Measurements from ENCODE around the gene CDK16.

Gene CDK16

GRCh38 chrX:47176101-47176740 lies 42.3 kb upstream of the CDK16 start:
- H3K36me3 ChIP-seq (ENCODE audit: control insufficient read depth, insufficient read depth, low read length) = peaks cover 98% of the 10 kb centered on the region
- no peak overlapping the region for H3K4me3 ChIP-seq (ENCODE audit: low read depth, low read length)
- no peaks in the 10 kb centered on the region; the same call in 1 of the 2 replicates for H3K27me3 ChIP-seq (ENCODE audit: control insufficient read depth, insufficient read depth, low read length)
- H3K27ac ChIP-seq (ENCODE audit: low read depth, low read length) = no peak overlapping the region
- no peaks in the 10 kb centered on the region for H3K4me1 ChIP-seq (ENCODE audit: control insufficient read depth, insufficient read depth, low read length)
- no peaks in the 10 kb centered on the region for H3K9me3 ChIP-seq (ENCODE audit: control insufficient read depth, insufficient read depth, low read depth, low read length)
- peak overlapping the region; percentile 37 for H3K9ac ChIP-seq (ENCODE audit: low read length)

GRCh38 chrX:47177079-47177478 lies 41.4 kb upstream of the CDK16 start:
- Histone ChIP-seq H3K9ac (ENCODE audit: low read length) (no peak overlapping the region), H3K27me3 (ENCODE audit: control insufficient read depth, insufficient read depth, low read length) (no peaks in the 10 kb centered on the region; the same call in 1 of the 2 replicates), H3K4me3 (ENCODE audit: low read depth, low read length) (no peak overlapping the region), H3K4me1 (ENCODE audit: control insufficient read depth, insufficient read depth, low read length) (no peaks in the 10 kb centered on the region), H3K9me3 (ENCODE audit: control insufficient read depth, insufficient read depth, low read depth, low read length) (no peaks in the 10 kb centered on the region), H3K36me3 (ENCODE audit: control insufficient read depth, insufficient read depth, low read length) (peaks cover 98% of the 10 kb centered on the region), H3K27ac (ENCODE audit: low read depth, low read length) (no peak overlapping the region)

- no peaks in the 10 kb centered on the region for H3K4me1 ChIP-seq (ENCODE audit: control insufficient read depth, insufficient read depth, low read length)
These were observed 40.1 kb upstream of the CDK16 start for GRCh38 chrX:47178337-47178736.

GRCh38 chrX:47179221-47179927 lies 39.1 kb upstream of the CDK16 start:
- Histone ChIP-seq H3K27me3 (ENCODE audit: control insufficient read depth, insufficient read depth, low read length) (no peaks in the 10 kb centered on the region; the same call in 1 of the 2 replicates), H3K9me3 (ENCODE audit: control insufficient read depth, insufficient read depth, low read depth, low read length) (no peaks in the 10 kb centered on the region), H3K27ac (ENCODE audit: low read depth, low read length) (no peak overlapping the region), H3K4me1 (ENCODE audit: control insufficient read depth, insufficient read depth, low read length) (no peaks in the 10 kb centered on the region), H3K4me3 (ENCODE audit: low read depth, low read length) (no peak overlapping the region), H3K36me3 (ENCODE audit: control insufficient read depth, insufficient read depth, low read length) (peaks cover 93% of the 10 kb centered on the region), H3K9ac (ENCODE audit: low read length) (no peak overlapping the region)

More at GRCh38 chrX:47178337-47178736, 40.1 kb upstream of the CDK16 start:
- no peaks in the 10 kb centered on the region; the same call in 1 of the 2 replicates for H3K27me3 ChIP-seq (ENCODE audit: control insufficient read depth, insufficient read depth, low read length)
- H3K9me3 ChIP-seq (ENCODE audit: control insufficient read depth, insufficient read depth, low read depth, low read length) = no peaks in the 10 kb centered on the region
- H3K36me3 ChIP-seq (ENCODE audit: control insufficient read depth, insufficient read depth, low read length) = peaks cover 95% of the 10 kb centered on the region
- H3K9ac ChIP-seq (ENCODE audit: low read length) = no peak overlapping the region
- no peak overlapping the region for H3K27ac ChIP-seq (ENCODE audit: low read depth, low read length)
- no peak overlapping the region for H3K4me3 ChIP-seq (ENCODE audit: low read depth, low read length)

- no peak overlapping the region for H3K27ac ChIP-seq (ENCODE audit: low read depth, low read length)
- H3K27me3 ChIP-seq (ENCODE audit: control insufficient read depth, insufficient read depth, low read length) = no peaks in the 10 kb centered on the region; the same call in 1 of the 2 replicates
- no peaks in the 10 kb centered on the region for H3K9me3 ChIP-seq (ENCODE audit: control insufficient read depth, insufficient read depth, low read depth, low read length)
- H3K36me3 ChIP-seq (ENCODE audit: control insufficient read depth, insufficient read depth, low read length) = peaks cover 93% of the 10 kb centered on the region
- H3K4me1 ChIP-seq (ENCODE audit: control insufficient read depth, insufficient read depth, low read length) = no peaks in the 10 kb centered on the region
- H3K9ac ChIP-seq (ENCODE audit: low read length) = no peak overlapping the region
- H3K4me3 ChIP-seq (ENCODE audit: low read depth, low read length) = no peak overlapping the region
These were observed 38.6 kb upstream of the CDK16 start for GRCh38 chrX:47179928-47180255.

- H3K4me3 ChIP-seq (ENCODE audit: low read depth, low read length) = no peak overlapping the region
- H3K9me3 ChIP-seq (ENCODE audit: control insufficient read depth, insufficient read depth, low read depth, low read length) = no peaks in the 10 kb centered on the region
- no peaks in the 10 kb centered on the region for H3K4me1 ChIP-seq (ENCODE audit: control insufficient read depth, insufficient read depth, low read length)
- peaks cover 93% of the 10 kb centered on the region for H3K36me3 ChIP-seq (ENCODE audit: control insufficient read depth, insufficient read depth, low read length)
- no peak overlapping the region for H3K27ac ChIP-seq (ENCODE audit: low read depth, low read length)
- no peak overlapping the region for H3K9ac ChIP-seq (ENCODE audit: low read length)
- no peaks in the 10 kb centered on the region; the same call in 1 of the 2 replicates for H3K27me3 ChIP-seq (ENCODE audit: control insufficient read depth, insufficient read depth, low read length)
These were observed 38.1 kb upstream of the CDK16 start for GRCh38 chrX:47180346-47180745.

- H3K9ac ChIP-seq (ENCODE audit: low read length) = no peak overlapping the region
- H3K27ac ChIP-seq (ENCODE audit: low read depth, low read length) = no peak overlapping the region
- H3K4me1 ChIP-seq (ENCODE audit: control insufficient read depth, insufficient read depth, low read length) = no peaks in the 10 kb centered on the region
- no peak overlapping the region for H3K4me3 ChIP-seq (ENCODE audit: low read depth, low read length)
- H3K36me3 ChIP-seq (ENCODE audit: control insufficient read depth, insufficient read depth, low read length) = peaks cover 93% of the 10 kb centered on the region
- no peaks in the 10 kb centered on the region for H3K9me3 ChIP-seq (ENCODE audit: control insufficient read depth, insufficient read depth, low read depth, low read length)
- no peaks in the 10 kb centered on the region; the same call in 1 of the 2 replicates for H3K27me3 ChIP-seq (ENCODE audit: control insufficient read depth, insufficient read depth, low read length)
These were observed 37.2 kb upstream of the CDK16 start for GRCh38 chrX:47181301-47181700.

GRCh38 chrX:47182106-47182700 lies 36.3 kb upstream of the CDK16 start:
- H3K27me3 ChIP-seq (ENCODE audit: control insufficient read depth, insufficient read depth, low read length) = no peaks in the 10 kb centered on the region
- no peak overlapping the region for H3K27ac ChIP-seq (ENCODE audit: low read depth, low read length)
- H3K36me3 ChIP-seq (ENCODE audit: control insufficient read depth, insufficient read depth, low read length) = peaks cover 93% of the 10 kb centered on the region

GRCh38 chrX:47184486-47184885 lies 34.0 kb upstream of the CDK16 start:
- no peak overlapping the region for H3K27ac ChIP-seq (ENCODE audit: low read depth, low read length)
- no peak overlapping the region for H3K9ac ChIP-seq (ENCODE audit: low read length)
- H3K27me3 ChIP-seq (ENCODE audit: control insufficient read depth, insufficient read depth, low read length) = no peaks in the 10 kb centered on the region
- no peaks in the 10 kb centered on the region for H3K4me1 ChIP-seq (ENCODE audit: control insufficient read depth, insufficient read depth, low read length)
- no peaks in the 10 kb centered on the region for H3K9me3 ChIP-seq (ENCODE audit: control insufficient read depth, insufficient read depth, low read depth, low read length)
- H3K4me3 ChIP-seq (ENCODE audit: low read depth, low read length) = no peak overlapping the region
- peaks cover 71% of the 10 kb centered on the region for H3K36me3 ChIP-seq (ENCODE audit: control insufficient read depth, insufficient read depth, low read length)

More at GRCh38 chrX:47182106-47182700, 36.3 kb upstream of the CDK16 start:
- Histone ChIP-seq H3K4me1 (ENCODE audit: control insufficient read depth, insufficient read depth, low read length) (no peaks in the 10 kb centered on the region), H3K4me3 (ENCODE audit: low read depth, low read length) (no peak overlapping the region), H3K9me3 (ENCODE audit: control insufficient read depth, insufficient read depth, low read depth, low read length) (no peaks in the 10 kb centered on the region), H3K9ac (ENCODE audit: low read length) (no peak overlapping the region)

GRCh38 chrX:47185241-47185640 lies 33.2 kb upstream of the CDK16 start:
- Histone ChIP-seq H3K4me1 (ENCODE audit: control insufficient read depth, insufficient read depth, low read length) (0 out of 2 replicates have a peak, but pooled peaks cover 3% of the 10 kb centered on the region), H3K4me3 (ENCODE audit: low read depth, low read length) (no peak overlapping the region), H3K9ac (ENCODE audit: low read length) (no peak overlapping the region), H3K27ac (ENCODE audit: low read depth, low read length) (no peak overlapping the region), H3K27me3 (ENCODE audit: control insufficient read depth, insufficient read depth, low read length) (no peaks in the 10 kb centered on the region), H3K36me3 (ENCODE audit: control insufficient read depth, insufficient read depth, low read length) (peaks cover 63% of the 10 kb centered on the region), H3K9me3 (ENCODE audit: control insufficient read depth, insufficient read depth, low read depth, low read length) (no peaks in the 10 kb centered on the region)

- Histone ChIP-seq H3K4me1 (ENCODE audit: control insufficient read depth, insufficient read depth, low read length) (0 out of 2 replicates have a peak, but pooled peaks cover 5% of the 10 kb centered on the region), H3K36me3 (ENCODE audit: control insufficient read depth, insufficient read depth, low read length) (peaks cover 54% of the 10 kb centered on the region), H3K4me3 (ENCODE audit: low read depth, low read length) (no peak overlapping the region), H3K27ac (ENCODE audit: low read depth, low read length) (no peak overlapping the region), H3K27me3 (ENCODE audit: control insufficient read depth, insufficient read depth, low read length) (no peaks in the 10 kb centered on the region), H3K9ac (ENCODE audit: low read length) (no peak overlapping the region), H3K9me3 (ENCODE audit: control insufficient read depth, insufficient read depth, low read depth, low read length) (no peaks in the 10 kb centered on the region)
These were observed 32.3 kb upstream of the CDK16 start for GRCh38 chrX:47186096-47186740.

Measured in HUES6 (cell line).